SK-N-MC (cell line): ENCODE results near the gene GLG1.
"Not testable (repeated sequence)": the region's sequence is repeated elsewhere in the genome, so short reads cannot be mapped to it uniquely, and the experiment has no call there.

Source experiments
- DNase-seq: peaks from one replicate; pipeline ENCODE4 v3.0.0-alpha.2; 2011; ENCODE audit warnings: low read depth, low spot score
- H3K27ac ChIP-seq: fragments of 200-600 bp; sonication (generic); 2 replicates; pipeline ENCODE4 v1.5.1; 2016; ENCODE audit warnings: mixed run types
- H3K36me3 ChIP-seq: fragments of 200-600 bp; sonication (generic); 2 replicates; pipeline ENCODE4 v1.6.1; 2017; ENCODE audit warnings: antibody characterized with exemption, low read length, mixed read lengths; ENCODE audit not compliant: insufficient read depth
- H3K4me3 ChIP-seq: fragments of 200-600 bp; sonication (generic); 2 replicates; pipeline ENCODE4 v1.5.1; 2016
- H3K9ac ChIP-seq: fragments of 200-600 bp; sonication (generic); 2 replicates; pipeline ENCODE4 v1.8.0; 2017; ENCODE audit warnings: mixed run types, mixed read lengths; ENCODE audit not compliant: insufficient read length
- H3K9me3 ChIP-seq: fragments of 200-600 bp; sonication (generic); 2 replicates; pipeline ENCODE4 v1.6.1; 2017; ENCODE audit warnings: low read depth, mild to moderate bottlenecking, antibody characterized with exemption, low read length, moderate library complexity, mixed read lengths
- EZH2 ChIP-seq: fragments of 200-600 bp; sonication (generic); IDR thresholded peaks from one replicate; pipeline ENCODE4 v1.6.1; 2017; ENCODE audit warnings: antibody characterized with exemption
- FOXP2 ChIP-seq: optimal IDR thresholded peaks from 2 replicates; pipeline ENCODE3; 2011; ENCODE audit warnings: mild to moderate bottlenecking, moderate library complexity; ENCODE audit not compliant: insufficient read depth; ENCODE audit errors: extremely low read length, control extremely low read depth
- POLR2AphosphoS5 ChIP-seq: IDR thresholded peaks from 2 replicates; pipeline ENCODE4 v1.6.1; 2012; ENCODE audit warnings: mild to moderate bottlenecking, low read depth, low read length, borderline replicate concordance

The GLG1 gene

GRCh38 chr16:74606521-74607309, at the start of gene GLG1:
Gene GLG1 (minus strand): TSS chr16:74607114. CDS start chr16:74607094, 20 bp downstream.
- TF ChIP-seq EZH2 = no peak
- peak; percentile 88 for TF ChIP-seq POLR2AphosphoS5
- TF ChIP-seq FOXP2 = no peak

GRCh38 chr16:74654536-74655050, 47.7 kb upstream of the GLG1 start:
- Histone ChIP-seq H3K9me3 (no peaks in the 10 kb centered on the region), H3K27ac (peak overlapping the region; percentile 80), H3K36me3 (peaks cover 52% of the 10 kb centered on the region), H3K4me3 (no peak overlapping the region), H3K9ac (no peak overlapping the region)
- TF ChIP-seq POLR2AphosphoS5 = no peak
- no peak for TF ChIP-seq FOXP2
- no peak for TF ChIP-seq EZH2
- DNase-seq = no peak

More at GRCh38 chr16:74606521-74607309, at the start of gene GLG1:
- Histone ChIP-seq H3K9ac (peak within 1 kb of the TSS; percentile 88), H3K4me3 (peak within 1 kb of the TSS; percentile 91), H3K36me3 (peaks cover 4% of the 10 kb centered on the region; the same call in 1 of the 2 replicates), H3K9me3 (no peaks in the 10 kb centered on the region), H3K27ac (peak within 1 kb of the TSS; percentile 90)
- DNase-seq = no peak

DNA sequence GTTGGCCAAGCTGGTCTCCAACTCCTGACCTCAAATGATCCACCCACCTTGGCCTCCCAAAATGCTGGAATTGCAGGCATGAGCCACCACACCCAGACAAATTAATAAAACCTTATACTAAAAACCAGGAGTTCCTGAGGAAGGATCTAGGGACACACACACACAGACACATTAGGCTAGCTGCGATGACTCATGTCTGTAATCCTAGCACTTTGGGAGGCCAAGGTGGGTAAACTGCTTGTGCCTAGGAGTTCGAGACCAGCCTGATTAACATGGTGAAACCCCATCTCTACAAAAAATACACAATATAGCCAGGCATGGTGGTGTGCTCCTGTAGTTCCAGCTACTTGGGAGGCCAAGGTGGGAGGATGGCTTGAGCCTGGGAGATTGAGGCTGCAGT, 46.0 kb upstream of the GLG1 start:
- H3K9me3 ChIP-seq, H3K4me3 ChIP-seq, DNase-seq, H3K9ac ChIP-seq: not testable (repeated sequence)
- Histone ChIP-seq H3K27ac (peak overlapping the region; percentile 80; the same call in 1 of the 2 replicates), H3K36me3 (peaks cover 50% of the 10 kb centered on the region)

- no peak for DNase-seq
- no peak for TF ChIP-seq FOXP2
- no peak for TF ChIP-seq EZH2
- TF ChIP-seq POLR2AphosphoS5 = no peak
- Histone ChIP-seq H3K9ac (no peak overlapping the region), H3K36me3 (peaks cover 45% of the 10 kb centered on the region), H3K27ac (peak overlapping the region; percentile 80), H3K4me3 (no peak overlapping the region), H3K9me3 (no peaks in the 10 kb centered on the region)
Observed at GRCh38 chr16:74652249-74652648, 45.3 kb upstream of the GLG1 start.

- TF ChIP-seq FOXP2 (no peak), POLR2AphosphoS5 (no peak), EZH2 (no peak)
- no peak for DNase-seq
- Histone ChIP-seq H3K27ac (peak overlapping the region; percentile 80), H3K9me3 (no peaks in the 10 kb centered on the region), H3K36me3 (peaks cover 40% of the 10 kb centered on the region), H3K4me3 (no peak overlapping the region), H3K9ac (no peak overlapping the region)
Observed at GRCh38 chr16:74651841-74652240, 44.9 kb upstream of the GLG1 start.

DNA sequence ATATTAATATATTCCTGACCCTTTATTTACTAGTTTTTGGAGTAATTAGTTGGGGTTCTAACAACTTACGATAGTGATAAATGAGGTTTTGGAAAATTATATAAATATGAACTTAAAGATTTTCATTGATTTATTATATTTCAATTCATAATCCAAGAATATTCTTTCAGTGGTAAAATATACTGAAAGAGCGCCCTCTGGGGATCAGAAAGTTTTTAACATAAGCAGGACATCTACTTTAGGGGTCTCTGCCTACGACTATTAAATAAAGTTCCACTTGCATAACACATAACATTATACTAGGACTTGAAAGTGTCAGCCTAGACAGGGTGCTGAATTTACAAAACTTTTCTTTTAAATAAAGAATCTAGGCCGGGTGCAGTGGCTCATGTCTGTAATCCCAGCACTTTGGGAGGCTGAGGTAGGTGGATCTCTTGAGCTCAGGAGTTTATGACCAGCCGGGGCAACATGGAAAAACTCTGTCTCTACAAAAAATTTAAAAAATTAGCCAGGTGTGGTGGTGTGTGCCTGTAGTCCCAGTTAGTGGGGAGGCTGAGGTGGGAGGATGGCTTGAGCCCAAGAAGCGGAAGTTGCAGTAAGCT, 44.2 kb upstream of the GLG1 start:
- TF ChIP-seq POLR2AphosphoS5 (no peak), EZH2 (no peak), FOXP2 (no peak)
- H3K27ac ChIP-seq = peak overlapping the region; percentile 80
- H3K36me3 ChIP-seq = peaks cover 35% of the 10 kb centered on the region
- no peaks in the 10 kb centered on the region for H3K9me3 ChIP-seq
- no peak for DNase-seq
- no peak overlapping the region for H3K4me3 ChIP-seq
- no peak overlapping the region for H3K9ac ChIP-seq

GRCh38 chr16:74649839-74650504, 43.1 kb upstream of the GLG1 start:
- Histone ChIP-seq H3K9me3 (no peaks in the 10 kb centered on the region), H3K27ac (peak overlapping the region; percentile 71), H3K36me3 (peaks cover 40% of the 10 kb centered on the region), H3K9ac (no peak overlapping the region), H3K4me3 (no peak overlapping the region)
- no peak for TF ChIP-seq EZH2
- TF ChIP-seq FOXP2 = no peak
- TF ChIP-seq POLR2AphosphoS5 = no peak
- DNase-seq = no peak

DNA sequence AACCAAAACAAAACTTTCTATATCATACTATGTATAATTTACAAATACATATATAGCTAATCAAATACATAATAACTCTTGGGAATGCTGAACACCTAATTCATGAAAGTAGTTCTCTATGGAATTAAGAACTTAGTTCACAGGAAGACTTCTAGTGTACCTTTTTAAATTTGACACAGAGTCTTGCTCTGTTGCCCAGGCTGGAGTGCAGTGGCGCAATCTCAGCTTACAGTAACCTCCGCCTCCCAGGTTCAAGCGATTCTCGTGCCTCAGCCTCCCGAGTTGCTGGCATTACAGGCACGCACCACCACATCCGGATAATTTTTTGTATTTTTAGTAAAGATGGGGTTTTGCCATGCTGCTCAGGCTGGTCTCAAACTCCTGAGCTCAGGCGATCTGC, 35.1 kb upstream of the GLG1 start:
- Histone ChIP-seq H3K4me3 (no peak overlapping the region), H3K9me3 (no peaks in the 10 kb centered on the region), H3K36me3 (peaks cover 53% of the 10 kb centered on the region), H3K9ac (no peak overlapping the region), H3K27ac (no peak overlapping the region)
- TF ChIP-seq FOXP2 (no peak), EZH2 (no peak), POLR2AphosphoS5 (no peak)
- DNase-seq = no peak
